ENCODE measurements around the gene DLG2. TPM values are rescaled to one million over a fixed set of nuclear protein-coding genes. Genes with fewer than 3 reads are reported as not detected.

DLG2 gene
- total and polyA plus RNA-seq, 2 of the 4 experiments (the other 2 are of a cell fraction) = 0.31 to 0.36 TPM

GRCh38 chr11:84747871-84748270 is 879.3 kb downstream of the DLG2 start:
- no CpG with 5 or more reads among the region's 2 CpGs for WGBS, 2 experiments (ENCODE audit: extremely low coverage in 2 of 2, insufficient read length in 1 of 2)
- H2BK5ac ChIP-seq (ENCODE audit: low read depth, low read length, poor library complexity, severe bottlenecking) = no peak overlapping the region
- DNase-seq (no peak), ATAC-seq (ENCODE audit: low read depth) (no peak)
- no peak overlapping the region for H3K4ac ChIP-seq (ENCODE audit: low read depth, low read length)
- H3K9me3 ChIP-seq (ENCODE audit: control insufficient read depth, insufficient read depth, low read length) = no peaks in the 10 kb centered on the region
- no peaks in the 10 kb centered on the region for H4K20me1 ChIP-seq (ENCODE audit: insufficient read depth, low read length)
- no peaks in the 10 kb centered on the region for H3K4me1 ChIP-seq (ENCODE audit: control insufficient read depth, insufficient read depth, low read length)
- in situ Hi-C loops (cut with MboI; ENCODE audit: low sequenced_read_pairs) = no loop called here
- intact Hi-C loops (cut with micrococcal nuclease) = no loop called here
- no peak overlapping the region for H3K4me3 ChIP-seq (ENCODE audit: insufficient read depth, low read depth, low read length)
- H3K4me2 ChIP-seq (ENCODE audit: low read depth, low read length) = no peak overlapping the region
- H4K5ac ChIP-seq (ENCODE audit: low read depth, low read length) = no peak overlapping the region
- no peak overlapping the region for H3K14ac ChIP-seq (replicated peaks; ENCODE audit: low read depth, low read length)
- H2BK120ac ChIP-seq (ENCODE audit: low read depth, low read length) = no peak overlapping the region
- H3K27ac ChIP-seq (ENCODE audit: insufficient read depth, low read length) = no peak overlapping the region
- dilution Hi-C loops (cut with HindIII; ENCODE audit: low sequenced_read_pairs, unreplicated experiment) = no loop called here
- no peaks in the 10 kb centered on the region for H3K79me1 ChIP-seq (ENCODE audit: low read depth in 1 of 2, low read length in 2 of 2)
- no TSS peak for BruUV-seq (replicated peaks)
- no peak overlapping the region for H4K91ac ChIP-seq (ENCODE audit: insufficient read depth, low read depth, low read length)
- no peak overlapping the region for H4K8ac ChIP-seq (ENCODE audit: low read depth in 2 of 2, low read length in 2 of 2)
- no peaks in the 10 kb centered on the region for H3K27me3 ChIP-seq (ENCODE audit: control insufficient read depth, insufficient read depth, low read length)
- no peak overlapping the region for H3K23ac ChIP-seq (ENCODE audit: low read depth, low read length)
- H3K18ac ChIP-seq (ENCODE audit: low read depth, low read length) = no peak overlapping the region
- H3K9me1 ChIP-seq (ENCODE audit: insufficient read depth, low read length) = no peaks in the 10 kb centered on the region
- no peak overlapping the region for H2BK20ac ChIP-seq (ENCODE audit: low read depth, low read length)
- H3K56ac ChIP-seq (ENCODE audit: extremely low read depth, insufficient read depth, low read length) = no peak overlapping the region
- CTCF ChIA-PET = no interaction called here
- H3K36me3 ChIP-seq (ENCODE audit: control insufficient read depth, insufficient read depth, low read length) = no peaks in the 10 kb centered on the region
- no peak for TF ChIP-seq MAFK (IDR thresholded peaks at IDR 0.05; ENCODE audit: low read depth, low read length)
- no peak for TF ChIP-seq SMC3 (IDR thresholded peaks at IDR 0.05; ENCODE audit: low read depth, low read length)
- no peak for TF ChIP-seq POLR2A (IDR thresholded peaks at IDR 0.05; ENCODE audit: low read depth, low read length)
- H2AK9ac ChIP-seq (replicated peaks; ENCODE audit: low read depth, low read length, poor library complexity) = no peak overlapping the region
- no peak overlapping the region for H3K9ac ChIP-seq (ENCODE audit: low read depth, low read length)
- H2AFZ ChIP-seq (replicated peaks; ENCODE audit: low read length, poor library complexity) = no peak overlapping the region
- no peak overlapping the region for H2BK15ac ChIP-seq (ENCODE audit: low read depth, low read length)
- no peak overlapping the region for H2AK5ac ChIP-seq (ENCODE audit: low read depth, low read length)
- POLR2A ChIA-PET (ENCODE audit: unreplicated experiment) = no interaction called here

Data from IMR-90 (cell line).